ENCODE results near the gene HOXA9.

HOXA9 gene

GRCh38 chr7:27200761-27201579, 35.6 kb upstream of the HOXA9 start:
- DNase-seq = no peak

GRCh38 chr7:27199849-27200760, 34.8 kb upstream of the HOXA9 start, which contains the start of gene HOXA13:
TSS of gene HOXA13 (minus strand) at chr7:27200091. CDS start at chr7:27200077, 14 bp downstream.
- DNase-seq = no peak

- DNase-seq = no peak
These were observed 33.8 kb upstream of the HOXA9 start for GRCh38 chr7:27198871-27199801.

- no peak for DNase-seq
These were observed 33.0 kb upstream of the HOXA9 start for GRCh38 chr7:27198138-27198841.

GRCh38 chr7:27197137-27198042, 32.1 kb upstream of the HOXA9 start:
- no peak for DNase-seq

- DNase-seq = no peak
These were observed 31.0 kb upstream of the HOXA9 start for GRCh38 chr7:27196287-27196767.

GRCh38 chr7:27194686-27195379, 29.5 kb upstream of the HOXA9 start:
- DNase-seq = no peak

GRCh38 chr7:27194002-27194352, 28.6 kb upstream of the HOXA9 start:
- DNase-seq = no peak

GRCh38 chr7:27193335-27194001, 28.1 kb upstream of the HOXA9 start:
- no peak for DNase-seq

- no peak for DNase-seq
These were observed 27.4 kb upstream of the HOXA9 start for GRCh38 chr7:27192546-27193334.

- DNase-seq = no peak
These were observed 26.7 kb upstream of the HOXA9 start for GRCh38 chr7:27191833-27192545.

GRCh38 chr7:27191161-27191731, 25.9 kb upstream of the HOXA9 start:
- DNase-seq = no peak

GRCh38 chr7:27189997-27190748, 24.8 kb upstream of the HOXA9 start:
- DNase-seq = no peak

- no peak for DNase-seq
These were observed 24.1 kb upstream of the HOXA9 start for GRCh38 chr7:27189295-27189996.

GRCh38 chr7:27188386-27189294, 23.3 kb upstream of the HOXA9 start:
- no peak for DNase-seq

All from 8988T (cell line).